Activated naive CD8-positive, alpha-beta T cell (primary cell): ENCODE results near the gene FAM229B.
"Not testable (repeated sequence)": the region's sequence is repeated elsewhere in the genome, so short reads cannot be mapped to it uniquely, and the experiment has no call there.

ENCODE experiments used
- H3K27ac Mint-ChIP-seq: one replicate; pipeline ENCODE4 v1.8.0; 2021; ENCODE audit warnings: mixed read lengths
- H3K27me3 Mint-ChIP-seq: one replicate; pipeline ENCODE4 v1.8.0; 2021; ENCODE audit warnings: mixed read lengths
- H3K36me3 Mint-ChIP-seq: one replicate; pipeline ENCODE4 v1.8.0; 2021; ENCODE audit warnings: mixed read lengths
- H3K4me1 Mint-ChIP-seq: one replicate; pipeline ENCODE4 v1.8.0; 2021; ENCODE audit warnings: low read depth, mixed read lengths
- H3K4me3 Mint-ChIP-seq: one replicate; pipeline ENCODE4 v1.8.0; 2021; ENCODE audit warnings: mild to moderate bottlenecking, mixed read lengths
- H3K9me3 Mint-ChIP-seq: one replicate; pipeline ENCODE4 v1.8.0; 2021; ENCODE audit warnings: low read depth, mixed read lengths

Gene FAM229B, protein sequence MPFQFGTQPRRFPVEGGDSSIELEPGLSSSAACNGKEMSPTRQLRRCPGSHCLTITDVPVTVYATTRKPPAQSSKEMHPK

DNA sequence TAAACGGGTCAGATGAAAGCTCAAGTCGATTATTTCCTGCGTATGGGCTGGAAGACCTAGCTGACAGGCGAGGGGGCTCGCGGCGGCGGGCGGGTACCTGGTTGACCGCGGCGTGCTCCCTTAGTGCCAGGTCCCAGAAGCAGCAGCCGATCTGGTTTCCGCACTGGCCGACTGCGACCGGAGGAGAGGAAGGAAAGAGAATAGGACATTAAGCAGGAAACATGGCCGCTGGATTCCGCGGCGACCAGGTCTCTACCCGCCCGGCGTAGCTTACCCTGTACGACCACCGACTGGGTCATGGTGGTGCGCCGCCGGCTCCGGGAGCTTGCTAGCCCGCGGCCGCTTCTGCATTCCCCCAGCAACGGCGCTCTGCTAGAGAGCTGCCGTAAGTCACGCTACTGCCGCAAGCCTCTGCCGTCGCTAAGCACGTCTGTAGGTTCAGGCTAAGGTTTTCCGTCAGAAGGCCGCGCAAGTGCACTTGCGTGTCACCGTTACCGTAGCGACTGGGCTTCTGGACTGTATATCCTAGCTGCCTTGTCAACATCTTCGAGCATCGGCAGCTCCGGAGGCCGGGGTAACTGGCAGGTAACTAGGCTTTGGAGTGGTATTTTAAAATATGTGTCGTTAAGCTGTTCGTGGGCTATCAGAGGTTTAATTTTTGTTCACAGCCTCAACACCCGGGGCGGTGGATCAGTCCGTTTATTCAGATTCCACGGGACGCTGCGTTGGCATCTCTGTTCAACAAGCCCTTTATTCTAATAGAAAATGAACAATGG is at the start of gene FAM229B, which contains the start of gene TUBE1:
Gene FAM229B, plus strand, starts transcription at position 456 of the 776 bp plus-strand sequence. CDS start 11,693 bp downstream, outside the sequence.
Gene TUBE1, minus strand, starts transcription at position 347 of the 776 bp plus-strand sequence. Its CDS starts 48 bp downstream, at position 299.
- Mint-ChIP-seq H3K27ac (no peak within 1 kb of the TSS), H3K4me3 (no peak within 1 kb of the TSS), H3K4me1 (peaks cover 13% of the 10 kb centered on the region), H3K36me3 (peaks cover 3% of the 10 kb centered on the region), H3K27me3 (peaks cover 6% of the 10 kb centered on the region), H3K9me3 (no peaks in the 10 kb centered on the region)

DNA sequence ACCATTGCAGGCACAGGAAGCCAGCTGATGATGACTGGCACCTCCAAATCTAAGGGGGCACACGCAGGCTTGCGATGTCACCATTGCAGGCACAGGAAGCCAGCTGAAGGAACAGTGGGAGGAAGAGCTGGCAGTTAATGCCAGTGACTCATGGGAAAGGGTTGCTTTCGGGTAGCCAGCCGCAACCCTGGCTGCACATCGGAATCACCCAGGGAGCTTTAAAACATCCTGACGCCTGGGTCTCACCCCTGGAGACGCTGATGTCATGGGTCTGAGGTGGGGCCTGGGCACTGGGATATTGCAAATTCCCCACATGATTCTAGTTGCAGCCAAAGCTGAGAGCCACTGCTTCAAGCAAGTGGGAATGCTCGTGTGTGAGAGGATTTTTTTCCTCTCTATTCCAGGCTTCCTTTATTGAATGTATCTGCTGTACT is 49.6 kb upstream of the FAM229B start:
- H3K4me3 Mint-ChIP-seq, result peak overlapping the region; percentile 20
- H3K9me3 Mint-ChIP-seq, result no peaks in the 10 kb centered on the region
- peak overlapping the region; percentile 72 for H3K27ac Mint-ChIP-seq
- no peaks in the 10 kb centered on the region for H3K36me3 Mint-ChIP-seq
- H3K4me1 Mint-ChIP-seq, result peaks cover 78% of the 10 kb centered on the region
- H3K27me3 Mint-ChIP-seq, result no peaks in the 10 kb centered on the region

DNA sequence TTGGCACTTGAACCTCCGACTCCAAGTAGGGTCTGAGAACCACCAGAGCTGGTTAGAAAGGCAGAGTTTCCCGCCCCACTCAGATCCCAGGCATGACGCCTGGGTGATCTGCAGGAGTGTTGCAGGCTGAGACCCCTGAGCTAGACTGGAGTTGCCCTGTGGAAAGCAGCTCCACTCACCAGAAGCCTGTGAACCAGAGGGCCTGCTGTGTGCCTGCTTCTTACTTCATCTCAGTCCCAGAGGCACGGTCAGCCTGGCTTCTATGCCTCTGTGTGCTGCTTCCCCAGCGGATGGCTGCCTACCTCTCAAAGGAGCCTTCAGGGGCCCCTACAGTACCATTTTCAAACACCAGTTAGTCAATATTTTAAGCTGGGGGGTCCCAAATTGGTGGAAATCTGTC is 49.1 kb upstream of the FAM229B start:
- H3K36me3 Mint-ChIP-seq, result no peaks in the 10 kb centered on the region
- peaks cover 81% of the 10 kb centered on the region for H3K4me1 Mint-ChIP-seq
- H3K27ac Mint-ChIP-seq, result peak overlapping the region; percentile 72
- H3K27me3 Mint-ChIP-seq, result no peaks in the 10 kb centered on the region
- H3K4me3 Mint-ChIP-seq, result no peak overlapping the region
- H3K9me3 Mint-ChIP-seq, result no peaks in the 10 kb centered on the region

DNA sequence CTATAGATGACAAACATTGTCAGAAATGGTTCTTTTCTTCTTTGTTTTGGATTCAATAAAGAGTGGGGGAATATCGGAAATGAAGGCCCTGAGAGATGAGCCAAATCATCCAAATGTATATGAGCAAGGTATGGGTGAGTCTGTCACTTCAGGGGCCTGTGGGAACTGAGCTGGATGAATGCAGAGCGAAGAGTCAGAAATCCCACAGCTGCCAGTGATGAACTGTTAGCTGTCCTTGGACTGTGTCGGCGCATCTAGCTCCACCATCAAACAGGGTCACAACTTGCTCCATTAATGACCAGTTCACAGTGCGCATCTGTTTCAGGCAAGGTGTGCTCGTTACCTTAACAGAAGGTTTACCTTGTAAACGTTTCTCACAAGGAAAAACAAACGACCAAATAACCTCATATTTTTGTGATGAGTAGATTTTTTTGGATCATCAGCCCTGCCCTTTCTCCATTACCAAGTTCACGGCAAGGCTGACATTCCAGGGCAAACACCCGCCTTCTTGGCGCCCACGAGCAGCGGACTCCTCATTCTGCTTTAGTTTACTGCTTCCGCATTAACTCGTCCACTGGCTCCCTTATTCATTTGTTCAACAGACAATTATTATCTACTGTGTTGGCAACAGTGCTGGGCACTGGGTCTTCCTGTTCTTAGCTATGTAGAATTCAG is 48.5 kb upstream of the FAM229B start:
- Mint-ChIP-seq H3K4me3 (no peak overlapping the region), H3K9me3 (no peaks in the 10 kb centered on the region), H3K36me3 (no peaks in the 10 kb centered on the region), H3K27me3 (no peaks in the 10 kb centered on the region), H3K27ac (no peak overlapping the region), H3K4me1 (peaks cover 81% of the 10 kb centered on the region)

DNA sequence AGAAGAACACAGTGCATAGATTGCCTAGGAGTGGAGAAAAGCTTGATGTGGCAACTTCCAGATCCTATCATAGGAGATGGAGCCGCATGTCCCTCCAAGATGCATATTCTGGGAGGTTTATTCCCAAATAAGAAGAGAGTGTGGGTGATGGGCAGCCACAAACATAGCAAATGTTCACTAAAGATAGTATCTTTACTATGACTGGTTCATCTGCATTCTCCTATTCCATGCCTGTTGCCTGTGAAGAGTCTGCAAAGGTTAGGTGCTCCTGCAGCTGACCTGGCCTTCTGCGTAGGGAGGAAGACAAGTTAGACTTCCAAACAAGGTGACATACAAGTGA is 48.0 kb upstream of the FAM229B start:
- Mint-ChIP-seq H3K4me3 (no peak overlapping the region), H3K27ac (peak overlapping the region; percentile 72), H3K27me3 (no peaks in the 10 kb centered on the region), H3K4me1 (peaks cover 79% of the 10 kb centered on the region), H3K9me3 (no peaks in the 10 kb centered on the region), H3K36me3 (no peaks in the 10 kb centered on the region)

DNA sequence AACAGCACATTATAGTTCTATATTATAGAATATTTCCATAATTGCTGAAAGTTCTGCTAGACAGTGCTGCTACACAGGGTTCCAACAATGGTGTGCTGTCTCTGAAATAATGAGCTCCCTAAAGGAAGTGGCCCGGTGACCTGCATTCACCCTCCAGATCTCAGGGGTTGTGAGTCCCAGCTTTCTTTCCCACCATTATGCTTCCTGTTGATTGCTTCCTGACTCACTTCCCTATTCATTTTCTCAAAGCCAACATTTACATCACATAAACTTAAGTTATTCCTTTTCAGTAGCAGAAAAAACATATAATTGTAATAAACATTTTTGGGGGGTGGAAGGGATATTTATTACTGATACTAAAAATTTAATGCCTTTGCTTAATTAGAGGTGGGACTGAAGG is 46.4 kb upstream of the FAM229B start:
- no peak overlapping the region for H3K4me3 Mint-ChIP-seq
- no peaks in the 10 kb centered on the region for H3K27me3 Mint-ChIP-seq
- H3K4me1 Mint-ChIP-seq, result peaks cover 68% of the 10 kb centered on the region
- no peaks in the 10 kb centered on the region for H3K9me3 Mint-ChIP-seq
- peak overlapping the region; percentile 96 for H3K27ac Mint-ChIP-seq
- H3K36me3 Mint-ChIP-seq, result no peaks in the 10 kb centered on the region

DNA sequence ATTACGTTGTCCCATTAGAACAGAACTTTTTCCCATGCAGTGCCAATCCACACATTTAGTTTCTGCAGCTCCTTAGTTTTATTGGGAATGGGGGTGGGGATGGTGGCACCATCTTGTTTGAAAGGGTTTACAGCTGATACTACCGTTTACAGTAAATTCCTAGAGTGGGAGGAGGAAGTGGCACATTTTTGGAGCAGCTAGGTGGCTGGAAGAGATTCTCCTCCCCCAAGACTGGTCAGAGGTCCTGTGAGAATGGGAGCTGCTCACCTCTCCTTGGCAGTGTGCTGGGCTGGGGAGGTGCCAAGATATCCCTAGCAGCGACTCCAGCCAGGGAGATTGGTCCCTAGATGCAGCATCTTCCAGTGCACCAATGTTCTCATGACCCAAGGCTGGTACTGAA is 45.9 kb upstream of the FAM229B start:
- H3K9me3 Mint-ChIP-seq, result no peaks in the 10 kb centered on the region
- H3K36me3 Mint-ChIP-seq, result no peaks in the 10 kb centered on the region
- peak overlapping the region; percentile 90 for H3K4me3 Mint-ChIP-seq
- H3K27ac Mint-ChIP-seq, result peak overlapping the region; percentile 96
- peaks cover 62% of the 10 kb centered on the region for H3K4me1 Mint-ChIP-seq
- no peaks in the 10 kb centered on the region for H3K27me3 Mint-ChIP-seq

DNA sequence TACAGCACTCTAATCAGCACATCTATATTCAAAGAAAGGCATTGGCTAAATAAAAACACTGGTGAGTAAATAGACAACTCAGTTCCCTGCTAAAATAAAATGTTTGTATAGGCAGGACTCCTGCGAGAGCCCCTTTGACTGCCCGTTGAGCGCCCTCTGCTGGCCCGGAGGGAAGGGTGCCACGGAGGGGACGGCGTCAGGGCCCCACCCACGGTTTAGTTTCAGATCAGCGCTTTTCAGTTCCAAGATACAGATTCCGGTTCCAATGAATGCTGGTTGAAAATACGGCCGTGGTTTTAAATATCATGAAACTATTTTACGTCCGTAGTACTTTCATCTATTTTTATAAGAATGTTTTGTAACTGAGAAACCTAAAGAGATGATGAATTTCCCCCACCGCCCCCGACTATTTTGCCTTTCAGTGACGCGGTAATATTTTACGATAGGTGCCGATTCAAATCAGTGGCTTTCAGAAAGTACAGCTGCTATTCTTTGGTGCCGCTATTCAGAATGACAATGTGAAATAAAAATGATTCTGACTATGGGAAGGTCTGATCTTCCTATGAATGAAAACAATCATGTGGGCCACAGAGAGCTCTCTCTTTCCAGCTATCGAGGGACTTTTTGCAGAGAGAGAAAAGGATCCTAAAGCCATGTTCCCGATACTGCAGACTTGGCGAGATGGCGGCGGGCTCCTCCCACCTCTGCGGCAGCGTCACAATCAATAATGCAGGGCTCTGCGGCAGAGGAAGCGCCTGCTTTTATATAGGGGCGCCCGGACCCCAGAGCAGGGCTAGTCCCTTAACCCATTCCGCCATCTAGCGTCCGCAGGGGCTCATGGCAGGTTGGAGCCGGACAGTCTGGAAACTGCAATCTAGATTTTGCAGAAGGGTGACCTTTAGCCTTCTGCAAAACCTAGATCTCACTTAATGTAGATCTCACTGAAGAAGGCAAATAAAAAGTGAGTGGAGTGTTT is 44.1 kb upstream of the FAM229B start:
- H3K4me3 Mint-ChIP-seq, result peak overlapping the region; percentile 90
- peak overlapping the region; percentile 96 for H3K27ac Mint-ChIP-seq
- peaks cover 45% of the 10 kb centered on the region for H3K4me1 Mint-ChIP-seq
- H3K36me3 Mint-ChIP-seq, result no peaks in the 10 kb centered on the region
- no peaks in the 10 kb centered on the region for H3K9me3 Mint-ChIP-seq
- H3K27me3 Mint-ChIP-seq, result no peaks in the 10 kb centered on the region

DNA sequence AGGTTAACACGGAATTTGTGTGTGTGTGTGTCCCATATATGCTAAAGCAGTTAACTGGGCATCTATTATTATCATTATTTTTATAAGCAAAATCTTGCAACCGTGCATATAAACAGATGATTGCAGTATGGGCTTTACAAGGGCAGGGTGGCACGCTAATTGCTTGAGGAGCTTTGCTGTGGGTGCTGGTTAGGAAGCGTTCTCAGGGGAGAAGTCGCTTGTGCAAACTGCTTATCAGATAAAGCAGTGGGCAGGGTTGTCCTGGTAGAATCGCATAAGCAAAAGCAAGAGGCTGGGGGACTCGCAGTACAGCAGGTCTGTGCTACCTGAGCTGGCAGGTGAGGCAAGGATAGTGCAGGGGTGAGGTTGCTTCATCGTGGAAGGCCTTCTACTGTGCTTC is 43.2 kb upstream of the FAM229B start:
- peaks cover 41% of the 10 kb centered on the region for H3K4me1 Mint-ChIP-seq
- H3K27me3 Mint-ChIP-seq, result no peaks in the 10 kb centered on the region
- no peaks in the 10 kb centered on the region for H3K9me3 Mint-ChIP-seq
- peak overlapping the region; percentile 90 for H3K4me3 Mint-ChIP-seq
- no peaks in the 10 kb centered on the region for H3K36me3 Mint-ChIP-seq
- H3K27ac Mint-ChIP-seq, result peak overlapping the region; percentile 96

DNA sequence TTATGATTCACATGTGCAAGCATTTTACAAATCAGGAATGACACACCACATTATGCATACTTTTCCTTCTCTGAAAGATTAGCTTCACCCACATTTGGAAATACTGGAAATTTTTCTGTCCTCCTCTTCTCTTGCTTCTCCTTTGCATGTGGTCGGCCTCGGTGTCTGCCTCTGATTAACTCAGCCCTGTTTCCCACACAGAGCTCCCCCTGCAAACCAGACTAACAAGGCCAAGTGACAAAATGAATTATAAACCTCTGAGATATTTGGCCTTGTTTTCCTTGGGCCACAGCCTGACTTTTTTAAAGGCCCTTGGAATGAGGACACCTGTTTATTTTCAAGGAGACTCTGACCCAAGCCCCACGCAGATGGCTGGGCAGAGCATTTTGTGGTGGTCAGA is 42.5 kb upstream of the FAM229B start:
- peaks cover 36% of the 10 kb centered on the region for H3K4me1 Mint-ChIP-seq
- H3K4me3 Mint-ChIP-seq, result peak overlapping the region; percentile 32
- no peaks in the 10 kb centered on the region for H3K9me3 Mint-ChIP-seq
- no peaks in the 10 kb centered on the region for H3K36me3 Mint-ChIP-seq
- no peak overlapping the region for H3K27ac Mint-ChIP-seq
- no peaks in the 10 kb centered on the region for H3K27me3 Mint-ChIP-seq

DNA sequence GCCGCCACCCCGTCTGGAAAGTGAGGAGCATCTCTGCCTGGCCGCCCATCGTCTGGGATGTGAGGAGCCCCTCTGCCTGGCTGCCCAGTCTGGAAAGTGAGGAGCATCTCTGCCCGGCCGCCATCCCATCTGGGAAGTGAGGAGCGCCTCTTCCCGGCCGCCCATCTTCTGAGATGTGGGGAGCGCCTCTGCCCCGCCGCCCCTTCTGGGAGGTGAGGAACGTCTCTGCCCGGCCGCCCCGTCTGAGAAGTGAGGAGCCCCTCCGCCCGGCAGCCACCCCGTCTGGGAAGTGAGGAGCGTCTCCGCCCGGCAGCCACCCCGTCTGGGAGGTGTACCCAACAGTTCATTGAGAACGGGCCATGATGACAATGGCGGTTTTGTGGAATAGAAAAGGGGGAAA is 39.9 kb upstream of the FAM229B start:
- H3K27ac Mint-ChIP-seq, H3K27me3 Mint-ChIP-seq, H3K36me3 Mint-ChIP-seq, H3K9me3 Mint-ChIP-seq, H3K4me3 Mint-ChIP-seq: not testable (repeated sequence)
- H3K4me1 Mint-ChIP-seq, result peaks cover 18% of the 10 kb centered on the region

DNA sequence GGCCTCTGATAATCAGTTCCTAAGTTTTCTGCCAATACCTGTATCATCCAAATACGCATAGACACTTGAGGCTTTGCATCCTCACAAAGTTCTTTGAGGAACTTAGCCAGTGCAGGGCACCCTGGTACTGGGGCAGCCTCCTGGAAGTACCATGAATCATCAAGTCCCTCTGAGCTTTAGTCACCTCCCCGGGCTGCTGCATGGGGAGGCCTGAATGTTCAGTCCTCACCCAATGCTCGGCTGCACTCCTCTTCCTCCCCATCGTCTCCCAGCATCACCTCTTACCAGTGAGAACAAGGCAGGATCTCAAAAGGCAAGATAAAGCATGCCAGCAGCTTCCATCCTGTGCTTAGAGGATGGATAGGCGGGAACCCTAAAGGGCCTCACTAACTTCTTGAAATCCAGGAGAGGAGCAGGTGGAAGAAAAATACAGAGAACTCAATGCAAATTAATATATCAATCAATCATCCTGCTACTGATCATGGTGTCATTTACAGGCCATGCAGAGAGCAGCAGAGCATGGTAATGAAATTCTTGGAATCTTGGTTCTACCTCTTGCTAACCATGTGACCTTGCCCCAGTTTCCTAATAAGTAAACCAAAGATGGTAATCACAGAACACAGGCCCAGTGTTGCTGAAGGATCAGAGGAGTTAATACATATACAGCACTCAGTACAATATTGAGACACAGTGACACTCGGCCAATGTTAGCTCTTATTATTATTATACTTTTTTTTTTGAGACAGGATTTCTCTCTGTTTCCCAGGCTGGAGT is 38.2 kb upstream of the FAM229B start:
- Mint-ChIP-seq H3K9me3 (no peaks in the 10 kb centered on the region), H3K4me1 (peaks cover 3% of the 10 kb centered on the region), H3K36me3 (no peaks in the 10 kb centered on the region), H3K27ac (no peak overlapping the region), H3K4me3 (no peak overlapping the region), H3K27me3 (no peaks in the 10 kb centered on the region)

DNA sequence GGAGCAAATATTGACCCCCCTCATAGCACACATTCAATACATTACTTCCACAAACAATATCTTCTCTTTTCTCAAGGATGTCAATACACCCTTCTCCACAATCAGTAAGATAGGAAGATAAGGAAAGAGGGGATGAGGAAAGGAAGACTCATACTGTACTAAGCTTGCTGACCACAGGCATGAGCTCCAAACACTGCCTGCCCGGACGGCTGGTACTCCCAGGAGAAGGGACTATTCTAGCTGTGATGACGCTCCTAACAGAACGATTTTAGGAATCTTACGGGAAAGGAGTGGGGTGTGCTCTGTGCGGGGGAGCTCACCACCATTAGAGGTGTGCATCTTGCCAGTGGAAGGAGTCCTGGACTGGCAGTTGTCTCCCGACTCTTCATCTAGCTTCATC is 37.4 kb upstream of the FAM229B start:
- no peaks in the 10 kb centered on the region for H3K9me3 Mint-ChIP-seq
- no peak overlapping the region for H3K27ac Mint-ChIP-seq
- H3K27me3 Mint-ChIP-seq, result no peaks in the 10 kb centered on the region
- no peak overlapping the region for H3K4me3 Mint-ChIP-seq
- no peaks in the 10 kb centered on the region for H3K36me3 Mint-ChIP-seq
- H3K4me1 Mint-ChIP-seq, result peaks cover 3% of the 10 kb centered on the region

DNA sequence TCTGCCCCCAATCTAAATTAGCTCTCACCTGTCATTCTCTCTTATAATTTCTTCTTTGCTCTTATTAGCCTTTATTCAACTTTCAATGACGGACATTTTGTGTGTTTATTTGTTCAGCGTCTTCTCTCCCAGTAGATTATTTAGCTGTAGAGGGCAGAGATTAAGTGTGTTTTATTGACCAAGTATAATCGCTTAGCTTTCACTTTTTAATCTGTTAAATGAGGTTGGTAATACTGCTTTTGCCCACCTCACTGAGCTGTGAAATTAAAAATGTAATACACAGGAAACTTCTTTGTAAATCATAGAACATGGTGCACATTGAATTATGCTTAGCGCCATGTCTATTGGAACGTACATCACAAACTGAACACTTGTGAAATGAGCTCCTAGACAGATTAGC is 37.0 kb upstream of the FAM229B start:
- Mint-ChIP-seq H3K27me3 (no peaks in the 10 kb centered on the region), H3K36me3 (no peaks in the 10 kb centered on the region), H3K9me3 (no peaks in the 10 kb centered on the region), H3K27ac (no peak overlapping the region), H3K4me1 (peaks cover under 1% of the 10 kb centered on the region), H3K4me3 (no peak overlapping the region)
